Epithelial cell of proximal tubule (primary cell): ENCODE results near the gene APOBEC2. TPM values are rescaled to one million over a fixed set of nuclear protein-coding genes. Genes with fewer than 3 reads are reported as not detected.
A peak's percentile ranks its signal among the peaks of the same experiment; 100 is the strongest.
"Not testable (repeated sequence)": the region's sequence is repeated elsewhere in the genome, so short reads cannot be mapped to it uniquely, and the experiment has no call there.

Source experiments
- DNase-seq: peaks from one replicate; pipeline ENCODE4 v3.0.0-alpha.2; 2011; ENCODE audit warnings: low read depth
- H3K4me3 ChIP-seq: 2 replicates; pipeline ENCODE4 v1.5.1; 2011; ENCODE audit warnings: low read depth, mild to moderate bottlenecking, low read length
- CTCF ChIP-seq: conservative IDR thresholded peaks from 2 replicates; pipeline ENCODE4 v1.5.1; 2012; ENCODE audit warnings: low read depth, mild to moderate bottlenecking, low read length
- total RNA-seq: library from RNA; depleted of rRNA; stranded (reverse); fragments of >200 nt; gene quantifications from 2 replicates; pipeline ENCODE4 v1.2.3, GENCODE V29; 2015

The APOBEC2 gene
- total RNA-seq: not detected in 2 replicates

DNA sequence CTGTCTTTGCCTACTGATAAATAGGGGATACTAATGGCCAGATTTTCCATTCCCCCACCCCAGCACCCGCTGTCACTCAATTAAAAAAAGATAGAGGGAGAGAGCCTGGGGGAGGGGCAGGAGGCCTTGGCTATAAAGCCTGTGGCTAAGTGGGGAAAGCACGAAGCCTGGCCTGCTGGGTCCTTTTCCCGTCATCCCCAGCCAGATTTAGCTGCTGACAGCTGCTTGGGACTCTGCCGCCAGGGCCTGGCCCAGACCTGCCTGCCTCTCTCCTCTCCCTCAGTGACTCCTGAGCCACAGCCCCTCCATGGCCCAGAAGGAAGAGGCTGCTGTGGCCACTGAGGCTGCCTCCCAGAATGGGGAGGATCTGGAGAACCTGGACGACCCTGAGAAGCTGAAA lies at the start of gene APOBEC2:
Gene APOBEC2 (plus strand): TSS at position 162 of the 400 bp plus-strand sequence. CDS start 146 bp downstream, at position 308.
- no peak for TF ChIP-seq CTCF
- no peak for DNase-seq
- no peak within 1 kb of the TSS for H3K4me3 ChIP-seq

DNA sequence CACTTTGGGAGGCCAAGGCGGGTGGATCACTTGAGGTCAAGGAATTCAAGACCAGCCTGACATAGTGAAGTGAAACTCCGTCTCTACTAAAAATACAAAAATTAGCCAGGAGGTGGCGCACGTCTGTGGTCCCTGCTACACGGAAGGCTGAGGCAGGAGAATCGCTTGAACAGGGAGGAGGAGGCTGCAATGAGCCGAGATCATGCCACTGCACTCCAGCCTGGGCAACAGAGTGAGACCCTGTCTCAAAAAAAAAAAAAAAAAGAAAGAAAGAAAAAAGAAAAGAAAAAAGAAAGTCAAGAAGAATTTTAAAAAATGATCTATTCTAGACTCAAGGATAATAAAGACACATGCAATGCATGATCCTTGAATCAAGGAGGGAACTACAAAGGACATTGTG lies 46.8 kb upstream of the APOBEC2 start:
- H3K4me3 ChIP-seq, DNase-seq: not testable (repeated sequence)
- TF ChIP-seq CTCF: peak; percentile 68

DNA sequence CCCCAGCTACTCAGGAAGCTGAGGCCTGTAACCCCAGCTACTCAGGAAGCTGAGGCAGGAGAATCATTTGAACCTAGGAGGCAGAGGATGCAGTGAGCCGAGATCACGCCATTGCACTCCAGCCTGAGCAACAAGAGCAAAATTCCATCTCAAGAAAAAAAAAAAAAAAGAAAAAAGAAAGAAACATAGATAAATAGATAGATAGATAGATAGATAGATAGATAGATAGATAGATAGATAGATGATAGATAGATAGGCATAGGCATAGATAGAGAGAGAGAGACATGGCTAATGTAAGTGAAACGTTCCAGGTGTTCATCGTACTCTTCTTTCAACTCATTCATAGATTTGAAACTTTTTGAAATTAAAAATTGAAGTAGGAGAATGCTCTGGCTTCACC lies 46.0 kb upstream of the APOBEC2 start:
- not testable (repeated sequence) for DNase-seq, H3K4me3 ChIP-seq

DNA sequence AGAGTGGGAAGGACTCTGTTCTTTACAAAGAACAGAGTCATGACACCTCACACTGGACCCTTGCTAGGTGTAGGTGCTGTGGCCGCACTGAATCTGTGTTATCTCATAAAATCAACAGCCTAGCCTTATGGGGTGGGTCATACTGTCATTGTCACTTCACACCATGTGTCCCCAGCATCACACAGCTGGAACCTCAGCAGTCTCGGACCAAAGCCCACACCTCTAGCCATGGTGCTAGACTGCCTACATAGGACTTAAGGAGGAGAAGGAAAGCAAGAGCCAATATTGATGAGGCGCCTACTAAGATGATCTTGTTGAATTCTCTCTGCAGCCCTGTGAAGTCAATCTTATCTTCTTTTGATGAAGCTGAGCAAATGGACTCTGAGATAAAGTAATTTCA lies 45.0 kb upstream of the APOBEC2 start:
- no peak overlapping the region for H3K4me3 ChIP-seq
- DNase-seq: no peak
- no peak for TF ChIP-seq CTCF

DNA sequence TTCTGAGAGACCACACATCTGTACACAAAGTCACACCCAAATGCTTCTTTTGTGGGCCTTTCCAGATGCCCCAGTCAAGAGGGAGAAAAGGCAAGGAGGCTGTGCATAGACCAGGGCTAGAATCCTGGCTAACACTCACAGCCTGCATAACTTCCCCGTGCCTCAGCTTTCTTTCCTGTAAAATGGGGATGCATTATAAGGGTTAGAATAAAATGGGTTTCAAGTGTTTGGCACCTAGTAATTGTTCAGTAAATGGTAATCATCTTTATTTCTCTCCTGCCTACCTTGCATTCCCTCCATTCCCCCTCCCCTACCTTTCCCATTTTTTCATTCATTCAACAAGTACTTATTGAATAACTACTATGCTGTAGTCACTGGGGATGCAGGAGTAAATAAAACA lies 43.3 kb upstream of the APOBEC2 start:
- DNase-seq: no peak
- TF ChIP-seq CTCF: no peak
- no peak overlapping the region for H3K4me3 ChIP-seq

DNA sequence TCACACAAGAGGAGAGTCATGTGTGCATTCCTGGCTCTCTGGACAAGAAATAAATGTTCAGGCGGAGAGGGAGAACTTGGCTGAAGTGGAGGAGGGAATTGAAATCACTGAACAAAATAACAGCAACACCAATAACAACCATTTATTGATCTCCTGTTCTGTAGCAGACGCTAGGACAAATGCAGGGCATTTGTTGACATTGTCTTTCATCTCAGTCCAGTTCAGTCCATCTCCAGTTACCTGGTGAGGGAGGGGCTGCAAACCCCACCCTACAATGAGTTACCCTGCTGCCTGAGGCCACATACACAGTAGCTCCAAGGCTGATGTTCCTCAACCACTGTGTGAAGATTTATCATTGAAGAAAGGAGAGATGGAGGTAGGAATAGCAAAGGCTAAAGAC lies 41.3 kb upstream of the APOBEC2 start:
- no peak for TF ChIP-seq CTCF
- no peak overlapping the region for H3K4me3 ChIP-seq
- no peak for DNase-seq

DNA sequence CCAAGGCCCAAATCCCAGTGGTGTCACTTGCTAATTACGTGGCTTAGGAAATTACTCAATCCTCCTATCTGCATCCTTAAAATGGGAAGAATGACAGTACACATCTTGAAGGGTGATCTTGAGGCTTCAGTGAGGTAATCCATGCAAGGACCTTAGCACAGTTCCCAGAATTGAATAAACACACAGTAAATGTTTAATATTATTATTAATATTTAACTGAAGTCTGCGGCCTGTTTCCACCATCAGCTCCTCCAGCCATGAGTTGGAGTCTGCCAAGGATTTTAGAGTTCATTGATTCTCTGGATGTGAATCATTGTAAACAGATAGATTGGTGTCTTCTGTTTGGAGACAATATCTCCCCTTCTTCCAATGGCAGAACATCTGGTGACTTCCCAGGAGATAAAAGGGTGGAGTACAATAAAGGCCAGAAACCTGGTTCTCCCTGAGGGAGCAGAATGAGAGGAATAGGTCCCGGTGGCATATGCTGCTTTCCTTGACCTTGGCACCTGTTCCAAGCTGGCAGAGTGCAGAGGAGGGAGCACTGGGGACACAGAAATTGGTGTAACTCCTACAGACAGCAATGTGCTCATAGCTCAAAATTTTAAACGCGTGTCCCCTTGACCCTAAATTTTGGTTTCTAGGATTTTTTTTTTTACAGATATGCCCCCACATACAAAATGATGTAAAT lies 39.4 kb upstream of the APOBEC2 start:
- peak; percentile 91 for DNase-seq
- no peak for TF ChIP-seq CTCF
- no peak overlapping the region for H3K4me3 ChIP-seq
